Smooth muscle cell (in vitro differentiated cells): Measurements from ENCODE around the gene ANO5. TPM values are rescaled to one million over a fixed set of nuclear protein-coding genes. Genes with fewer than 3 reads are reported as not detected.
A peak's percentile ranks its signal among the peaks of the same experiment; 100 is the strongest.

Source experiments
- DNase-seq: peaks from one replicate; lab custom pipeline; 2025; ENCODE audit not compliant: unreplicated experiment; lab: John Stamatoyannopoulos, UW
- H2AFZ ChIP-seq: fragments of 200-600 bp; sonication (generic); 2 replicates; pipeline ENCODE4 v1.6.0; 2016; ENCODE audit warnings: antibody characterized with exemption, low read depth, mild to moderate bottlenecking
- H3F3A ChIP-seq: fragments of 200-600 bp; sonication (generic); 2 replicates; pipeline ENCODE4 v1.6.0; 2017; ENCODE audit warnings: antibody characterized with exemption, low read depth
- H3K27ac ChIP-seq: fragments of 200-600 bp; sonication (generic); 2 replicates; pipeline ENCODE4 v1.5.1; 2016; ENCODE audit warnings: low read depth, mild to moderate bottlenecking
- H3K27me3 ChIP-seq: fragments of 200-600 bp; sonication (generic); 2 replicates; pipeline ENCODE4 v1.6.1; 2016; ENCODE audit warnings: low read depth, mild to moderate bottlenecking
- H3K36me3 ChIP-seq: fragments of 200-600 bp; sonication (generic); 2 replicates; pipeline ENCODE4 v1.5.1; 2016; ENCODE audit warnings: low read depth
- H3K4me1 ChIP-seq: fragments of 200-600 bp; sonication (generic); 2 replicates; pipeline ENCODE4 v1.5.1; 2016; ENCODE audit warnings: low read depth
- H3K4me2 ChIP-seq: fragments of 200-600 bp; sonication (generic); 2 replicates; pipeline ENCODE4 v1.6.0; 2016; ENCODE audit warnings: mild to moderate bottlenecking
- H3K4me3 ChIP-seq: fragments of 200-600 bp; sonication (generic); 2 replicates; pipeline ENCODE4 v1.5.1; 2016; ENCODE audit warnings: mild to moderate bottlenecking
- H3K79me2 ChIP-seq: fragments of 200-600 bp; sonication (generic); 2 replicates; pipeline ENCODE4 v1.6.0; 2016; ENCODE audit warnings: low read depth, mild to moderate bottlenecking
- H3K9ac ChIP-seq: fragments of 200-600 bp; sonication (generic); 2 replicates; pipeline ENCODE4 v1.6.0; 2016; ENCODE audit warnings: low read depth
- H3K9me3 ChIP-seq: fragments of 200-600 bp; sonication (generic); replicated peaks from 2 replicates; pipeline ENCODE4 v1.5.1; 2016; ENCODE audit warnings: low read depth
- H4K20me1 ChIP-seq: fragments of 200-600 bp; sonication (generic); 2 replicates; pipeline ENCODE4 v1.6.0; 2016; ENCODE audit warnings: low read depth
- CTCF ChIP-seq: fragments of 200-600 bp; sonication (generic); IDR thresholded peaks from 2 replicates; pipeline ENCODE4 v1.5.1; 2017; ENCODE audit warnings: borderline replicate concordance, mild to moderate bottlenecking, antibody characterized with exemption; ENCODE audit not compliant: insufficient read depth, poor library complexity, severe bottlenecking
- WGBS: methylation state at CpG from one replicate; pipeline ENCODE4 v1.1.7; 2016; ENCODE audit warnings: low lambda C conversion rate; 5-methylcytosine and 5-hydroxymethylcytosine counted together
- polyA plus RNA-seq: library from polyadenylated mRNA; unstranded; fragments of >200 nt; fragmentation: Nextera tagmentation; extraction: Ambion mirVana; gene quantifications from 2 replicates; pipeline ENCODE4 v1.2.1, GENCODE V29; 2016
- total RNA-seq: library from RNA; depleted of rRNA; stranded (reverse); fragments of >200 nt; gene quantifications from 2 replicates; pipeline ENCODE4 v1.2.3, GENCODE V29; 2014

The ANO5 gene
- total RNA-seq, result 0.18 and 0.27 TPM in 2 replicates
- polyA plus RNA-seq, result 0.02 TPM in 1 of 2 replicates, not detected in the other

GRCh38 chr11:22192642-22193347 lies at the start of gene ANO5:
ANO5 (plus strand) TSS chr11:22193085; CDS start chr11:22193493, 408 bp downstream.
- no peak within 1 kb of the TSS for H3K27ac ChIP-seq
- H3K9ac ChIP-seq, result no peak within 1 kb of the TSS
- no peaks in the 10 kb centered on the region for H3K79me2 ChIP-seq

GRCh38 chr11:22151649-22152197 lies 41.2 kb upstream of the ANO5 start:
- WGBS, result 91% methylated on average over 4 of the region's 4 CpGs
- H3K79me2 ChIP-seq, result no peaks in the 10 kb centered on the region

More at GRCh38 chr11:22192642-22193347, at the start of gene ANO5:
- WGBS, result under 1% methylated on average over 43 of the region's 56 CpGs
- H3K27me3 ChIP-seq, result peaks cover 22% of the 10 kb centered on the region
- no peaks in the 10 kb centered on the region for H4K20me1 ChIP-seq
- no peaks in the 10 kb centered on the region for H3K36me3 ChIP-seq
- TF ChIP-seq CTCF, result peak; percentile 2
- H3K4me3 ChIP-seq, result peak within 1 kb of the TSS; percentile 75
- peak within 1 kb of the TSS; percentile 95 for H3K4me2 ChIP-seq
- H3F3A ChIP-seq, result no peaks in the 10 kb centered on the region
- H2AFZ ChIP-seq, result peak within 1 kb of the TSS; percentile 92
- H3K9me3 ChIP-seq, result no peaks in the 10 kb centered on the region
- DNase-seq, result no peak
- H3K4me1 ChIP-seq, result peaks cover 7% of the 10 kb centered on the region

GRCh38 chr11:22157531-22157930 lies 35.4 kb upstream of the ANO5 start:
- Histone ChIP-seq H4K20me1 (no peaks in the 10 kb centered on the region), H3K9me3 (no peaks in the 10 kb centered on the region), H3K4me2 (no peak overlapping the region), H3K27me3 (no peaks in the 10 kb centered on the region), H3K4me1 (no peaks in the 10 kb centered on the region), H3K4me3 (no peak overlapping the region), H3F3A (no peaks in the 10 kb centered on the region), H2AFZ (no peak overlapping the region), H3K79me2 (no peaks in the 10 kb centered on the region), H3K9ac (no peak overlapping the region), H3K27ac (no peak overlapping the region), H3K36me3 (no peaks in the 10 kb centered on the region)
- no peak for TF ChIP-seq CTCF
- DNase-seq, result no peak
- WGBS, result 90% methylated on average over 2 of the region's 2 CpGs

More at GRCh38 chr11:22151649-22152197, 41.2 kb upstream of the ANO5 start:
- H3K36me3 ChIP-seq, result no peaks in the 10 kb centered on the region
- H3K4me3 ChIP-seq, result no peak overlapping the region
- no peak for TF ChIP-seq CTCF
- H3F3A ChIP-seq, result no peaks in the 10 kb centered on the region
- H3K27me3 ChIP-seq, result no peaks in the 10 kb centered on the region
- H3K9ac ChIP-seq, result no peak overlapping the region
- no peaks in the 10 kb centered on the region for H4K20me1 ChIP-seq
- no peak overlapping the region for H3K4me2 ChIP-seq
- H2AFZ ChIP-seq, result no peak overlapping the region
- no peak overlapping the region for H3K27ac ChIP-seq
- H3K9me3 ChIP-seq, result no peaks in the 10 kb centered on the region
- no peaks in the 10 kb centered on the region for H3K4me1 ChIP-seq
- DNase-seq, result no peak
